Colon (tissue), 2 donors: ENCODE measurements around the gene MEF2C.
"Not testable (repeated sequence)": the region's sequence is repeated elsewhere in the genome, so short reads cannot be mapped to it uniquely, and the experiment has no call there.

Experiments used
- FAIRE-seq: peaks from 2 replicates; lab custom pipeline; 2012; peaks lifted over from hg19 to GRCh38; lab: Jason Lieb, UNC
- donor health status: control.
- donor health status: control.

Gene MEF2C

GRCh38 chr5:88861231-88861630 lies 21.8 kb downstream of the MEF2C start:
- FAIRE-seq = no peak

- no peak for FAIRE-seq
These were observed 22.5 kb downstream of the MEF2C start for GRCh38 chr5:88860501-88860900.

GRCh38 chr5:88858392-88858791 lies 24.6 kb downstream of the MEF2C start:
- no peak for FAIRE-seq

- not testable (repeated sequence) for FAIRE-seq
These were observed 26.6 kb downstream of the MEF2C start for GRCh38 chr5:88856381-88856780.

- no peak for FAIRE-seq
These were observed 28.2 kb downstream of the MEF2C start for GRCh38 chr5:88854769-88855168.

- FAIRE-seq = no peak
These were observed 35.6 kb downstream of the MEF2C start for GRCh38 chr5:88847420-88847819.

- no peak for FAIRE-seq
These were observed 36.5 kb downstream of the MEF2C start for GRCh38 chr5:88846434-88846833.

- no peak for FAIRE-seq
These were observed 37.8 kb downstream of the MEF2C start for GRCh38 chr5:88845081-88845697.

- FAIRE-seq = no peak
These were observed 40.2 kb downstream of the MEF2C start for GRCh38 chr5:88842784-88843183.

- FAIRE-seq = no peak
These were observed 41.8 kb downstream of the MEF2C start for GRCh38 chr5:88841212-88841611.

GRCh38 chr5:88840495-88840894 lies 42.5 kb downstream of the MEF2C start:
- no peak for FAIRE-seq

- FAIRE-seq = no peak
These were observed 43.7 kb downstream of the MEF2C start for GRCh38 chr5:88839238-88839637.

- no peak for FAIRE-seq
These were observed 44.5 kb downstream of the MEF2C start for GRCh38 chr5:88838500-88838899.

GRCh38 chr5:88837817-88838216 lies 45.2 kb downstream of the MEF2C start:
- FAIRE-seq = no peak

GRCh38 chr5:88837222-88837621 lies 45.8 kb downstream of the MEF2C start:
- FAIRE-seq = no peak

GRCh38 chr5:88836195-88836838 lies 46.7 kb downstream of the MEF2C start:
- FAIRE-seq = no peak

- FAIRE-seq = no peak
These were observed 48.5 kb downstream of the MEF2C start for GRCh38 chr5:88834499-88834898.

- FAIRE-seq = no peak
These were observed 48.9 kb downstream of the MEF2C start for GRCh38 chr5:88834131-88834462.

GRCh38 chr5:88833371-88834130 lies 49.4 kb downstream of the MEF2C start:
- no peak for FAIRE-seq

GRCh38 chr5:88831816-88832215 lies 51.2 kb downstream of the MEF2C start:
- FAIRE-seq = no peak

GRCh38 chr5:88830567-88830966 lies 52.4 kb downstream of the MEF2C start:
- no peak for FAIRE-seq

GRCh38 chr5:88829775-88830174 lies 53.2 kb downstream of the MEF2C start:
- no peak for FAIRE-seq

GRCh38 chr5:88829054-88829453 lies 53.9 kb downstream of the MEF2C start:
- no peak for FAIRE-seq

GRCh38 chr5:88827997-88828396 lies 55.0 kb downstream of the MEF2C start:
- FAIRE-seq = no peak
